Nephron (organoid): ENCODE data around the gene MYO1D.

Experiments
- H3K27ac Mint-ChIP-seq, 3 experiments: 2 replicates each; pipeline ENCODE4 v1.8.0; 2020; ENCODE audit warnings: mixed read lengths in 3 of 3, mild to moderate bottlenecking in 2 of 3, moderate library complexity in 1 of 3
- H3K27me3 Mint-ChIP-seq: 2 replicates; pipeline ENCODE4 v1.8.0; 2021; ENCODE audit warnings: low read depth, mild to moderate bottlenecking, moderate library complexity, mixed read lengths
- H3K36me3 Mint-ChIP-seq: 2 replicates; pipeline ENCODE4 v1.8.0; 2020; ENCODE audit warnings: low read depth, mixed read lengths
- H3K4me1 Mint-ChIP-seq: 2 replicates; pipeline ENCODE4 v1.8.0; 2020; ENCODE audit warnings: mixed read lengths
- H3K4me3 Mint-ChIP-seq, 3 experiments: 2 replicates each; pipeline ENCODE4 v1.8.0; 2020; ENCODE audit warnings: mild to moderate bottlenecking in 3 of 3, mixed read lengths in 3 of 3, moderate library complexity in 2 of 3
- H3K9me3 Mint-ChIP-seq: 2 replicates; pipeline ENCODE4 v1.8.0; 2020; ENCODE audit warnings: mixed read lengths
- TF ChIP-seq, protein P1 (sequence below), 3 experiments: fragments of 200-600 bp; sonication (generic); IDR thresholded peaks; one replicate each; pipeline ENCODE4 v1.5.0; 2021; ENCODE audit warnings: antibody characterized with exemption in 3 of 3; ENCODE audit not compliant: unreplicated experiment in 3 of 3

MYO1D gene

DNA sequence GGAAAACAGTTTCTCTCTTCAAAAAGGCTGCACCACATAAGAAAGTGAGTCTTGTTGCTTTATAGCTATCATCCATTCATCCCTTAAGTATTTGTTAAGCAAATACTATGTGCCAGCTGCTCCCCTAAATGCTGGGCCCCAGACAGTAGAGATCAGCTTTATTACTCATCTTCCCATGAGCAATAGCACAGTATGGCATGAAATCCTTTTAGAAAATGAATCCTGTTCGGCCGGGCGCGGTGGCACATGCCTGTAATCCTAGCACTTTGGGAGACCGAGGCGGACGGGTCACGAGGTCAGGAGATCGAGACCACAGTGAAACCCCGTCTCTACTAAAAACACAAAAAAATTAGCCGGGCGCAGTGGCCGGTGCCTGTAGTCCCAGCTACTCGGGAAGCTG lies 99.5 kb downstream of the MYO1D start:
- H3K4me3 Mint-ChIP-seq: no peak overlapping the region
- no peaks in the 10 kb centered on the region for H3K36me3 Mint-ChIP-seq
- H3K4me1 Mint-ChIP-seq: peaks cover 6% of the 10 kb centered on the region
- no peak overlapping the region for H3K27ac Mint-ChIP-seq
- TF ChIP-seq, protein P1, sequence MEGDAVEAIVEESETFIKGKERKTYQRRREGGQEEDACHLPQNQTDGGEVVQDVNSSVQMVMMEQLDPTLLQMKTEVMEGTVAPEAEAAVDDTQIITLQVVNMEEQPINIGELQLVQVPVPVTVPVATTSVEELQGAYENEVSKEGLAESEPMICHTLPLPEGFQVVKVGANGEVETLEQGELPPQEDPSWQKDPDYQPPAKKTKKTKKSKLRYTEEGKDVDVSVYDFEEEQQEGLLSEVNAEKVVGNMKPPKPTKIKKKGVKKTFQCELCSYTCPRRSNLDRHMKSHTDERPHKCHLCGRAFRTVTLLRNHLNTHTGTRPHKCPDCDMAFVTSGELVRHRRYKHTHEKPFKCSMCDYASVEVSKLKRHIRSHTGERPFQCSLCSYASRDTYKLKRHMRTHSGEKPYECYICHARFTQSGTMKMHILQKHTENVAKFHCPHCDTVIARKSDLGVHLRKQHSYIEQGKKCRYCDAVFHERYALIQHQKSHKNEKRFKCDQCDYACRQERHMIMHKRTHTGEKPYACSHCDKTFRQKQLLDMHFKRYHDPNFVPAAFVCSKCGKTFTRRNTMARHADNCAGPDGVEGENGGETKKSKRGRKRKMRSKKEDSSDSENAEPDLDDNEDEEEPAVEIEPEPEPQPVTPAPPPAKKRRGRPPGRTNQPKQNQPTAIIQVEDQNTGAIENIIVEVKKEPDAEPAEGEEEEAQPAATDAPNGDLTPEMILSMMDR (IDR thresholded peaks at IDR 0.05; ENCODE audit: unreplicated experiment in 3 of 3): no peak
- H3K27me3 Mint-ChIP-seq: peaks cover 8% of the 10 kb centered on the region
- H3K9me3 Mint-ChIP-seq: no peaks in the 10 kb centered on the region

DNA sequence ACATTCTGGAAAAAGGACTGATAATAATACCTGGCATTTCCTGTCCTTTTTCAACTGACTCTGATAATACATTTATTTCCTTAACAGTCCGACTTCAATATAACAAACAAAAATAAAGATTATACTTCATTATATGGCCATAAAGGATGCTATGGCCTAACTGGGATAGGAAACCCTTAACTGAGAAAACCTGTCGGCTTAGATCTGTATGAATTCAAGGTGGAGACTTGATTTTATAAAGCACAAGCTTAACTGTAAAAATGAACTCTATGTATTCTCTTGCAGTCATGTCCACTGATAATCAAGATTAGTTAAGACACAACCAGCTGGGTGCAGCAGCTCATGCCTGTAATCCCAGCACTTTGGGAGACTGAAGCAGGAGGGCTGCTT lies 102.2 kb downstream of the MYO1D start:
- Mint-ChIP-seq H3K27me3 (peaks cover 8% of the 10 kb centered on the region), H3K27ac (no peak overlapping the region), H3K9me3 (no peaks in the 10 kb centered on the region), H3K4me1 (peaks cover 6% of the 10 kb centered on the region), H3K36me3 (no peaks in the 10 kb centered on the region), H3K4me3 (no peak overlapping the region)
- TF ChIP-seq, protein P1 (IDR thresholded peaks at IDR 0.05; ENCODE audit: unreplicated experiment in 3 of 3): no peak

DNA sequence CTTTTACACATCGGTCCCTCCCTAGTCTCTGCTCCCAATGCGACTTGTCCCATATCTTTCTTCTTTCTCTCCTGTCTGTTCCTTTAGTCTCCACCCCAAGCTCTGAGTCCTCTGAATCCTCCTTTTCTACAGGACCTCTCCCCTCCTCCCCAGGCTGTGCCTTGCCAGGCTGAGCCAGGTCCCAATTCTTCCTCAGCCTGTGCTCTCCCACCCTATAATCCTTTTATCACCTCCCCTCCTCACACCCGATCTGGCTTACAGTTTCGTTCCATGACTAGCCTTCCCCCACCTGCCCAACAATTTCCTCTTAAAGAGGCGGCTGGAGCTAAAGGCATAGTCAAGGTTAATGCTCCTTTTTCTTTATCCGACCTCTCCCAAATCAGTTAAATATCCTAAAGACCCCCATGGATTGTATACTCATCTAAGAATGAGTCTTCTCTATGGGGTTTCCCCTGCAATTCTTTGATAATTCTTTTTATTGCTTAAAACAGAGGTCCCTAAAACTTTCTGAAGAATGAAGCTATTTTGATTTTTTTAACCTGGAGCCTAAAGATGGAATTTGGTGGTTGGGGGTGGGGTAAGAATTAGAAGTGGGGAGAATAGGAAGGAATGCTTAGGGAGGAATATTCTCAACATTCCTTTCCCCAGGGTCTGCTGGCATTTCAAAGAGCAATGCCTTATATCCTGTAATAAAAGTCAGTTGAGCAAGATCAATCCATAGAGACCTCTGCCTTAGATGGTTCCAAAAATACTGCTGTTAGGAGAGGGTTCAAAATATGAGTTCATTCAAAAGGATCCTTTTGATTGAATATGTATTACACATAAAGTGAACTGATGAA lies 102.8 kb downstream of the MYO1D start:
- no peaks in the 10 kb centered on the region for H3K9me3 Mint-ChIP-seq
- no peaks in the 10 kb centered on the region for H3K36me3 Mint-ChIP-seq
- no peak overlapping the region for H3K4me3 Mint-ChIP-seq
- peaks cover 6% of the 10 kb centered on the region for H3K4me1 Mint-ChIP-seq
- peaks cover 8% of the 10 kb centered on the region for H3K27me3 Mint-ChIP-seq
- no peak overlapping the region for H3K27ac Mint-ChIP-seq
- TF ChIP-seq, protein P1 (IDR thresholded peaks at IDR 0.05; ENCODE audit: unreplicated experiment in 3 of 3): no peak

DNA sequence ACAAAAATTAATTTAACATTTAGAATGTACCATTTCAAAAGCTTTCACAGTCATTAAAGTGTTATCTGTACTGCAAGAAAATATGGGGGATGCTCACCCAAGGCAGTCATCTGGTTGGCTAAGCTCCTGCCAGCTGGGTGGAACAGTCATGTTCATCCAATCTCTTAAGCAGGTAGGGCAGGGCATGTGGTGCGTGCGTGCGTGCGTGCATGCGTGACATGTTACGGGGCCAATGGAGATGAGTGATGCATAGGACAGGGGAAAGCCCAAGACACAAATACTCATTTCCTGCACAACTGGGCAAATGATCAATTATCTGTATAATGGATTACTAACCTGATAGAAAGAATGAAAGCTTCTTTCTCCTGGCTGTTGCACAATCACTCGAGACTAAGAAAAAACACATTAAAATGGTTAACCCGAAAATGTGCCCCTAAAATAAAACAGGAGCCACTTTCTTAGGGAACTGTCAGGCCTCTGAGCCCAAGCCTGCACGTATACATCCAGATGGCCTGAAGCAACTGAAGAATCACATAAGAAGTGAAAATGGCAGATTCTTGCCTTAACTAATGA lies 104.4 kb downstream of the MYO1D start:
- no peak overlapping the region for H3K4me3 Mint-ChIP-seq
- no peaks in the 10 kb centered on the region for H3K36me3 Mint-ChIP-seq
- H3K4me1 Mint-ChIP-seq: peaks cover 6% of the 10 kb centered on the region
- H3K9me3 Mint-ChIP-seq: no peaks in the 10 kb centered on the region
- H3K27me3 Mint-ChIP-seq: peaks cover 8% of the 10 kb centered on the region
- no peak overlapping the region for H3K27ac Mint-ChIP-seq
- TF ChIP-seq, protein P1 (IDR thresholded peaks at IDR 0.05; ENCODE audit: unreplicated experiment in 3 of 3): no peak

DNA sequence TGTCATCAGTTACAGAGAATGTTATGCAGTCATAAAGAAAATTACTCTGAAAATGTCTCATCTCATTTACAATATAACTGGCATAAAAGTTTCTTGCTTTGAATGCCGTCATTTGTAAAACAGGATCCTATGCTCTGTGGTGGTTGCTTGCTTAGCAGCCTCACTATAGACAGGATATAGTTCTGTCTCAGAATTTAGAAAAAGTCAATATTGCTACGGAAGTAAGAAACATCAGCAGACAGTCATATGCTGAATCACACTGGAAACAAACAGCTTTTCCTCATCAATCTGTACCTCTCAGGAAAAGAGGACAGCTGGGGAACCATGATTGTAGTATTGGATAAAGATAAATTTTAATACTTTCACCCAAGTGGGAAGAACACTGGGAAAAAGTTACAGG lies 105.5 kb downstream of the MYO1D start:
- H3K36me3 Mint-ChIP-seq: no peaks in the 10 kb centered on the region
- TF ChIP-seq, protein P1 (IDR thresholded peaks at IDR 0.05; ENCODE audit: unreplicated experiment in 3 of 3): no peak
- peaks cover 6% of the 10 kb centered on the region for H3K4me1 Mint-ChIP-seq
- no peak overlapping the region for H3K4me3 Mint-ChIP-seq
- H3K27ac Mint-ChIP-seq: no peak overlapping the region
- no peaks in the 10 kb centered on the region for H3K9me3 Mint-ChIP-seq
- H3K27me3 Mint-ChIP-seq: peaks cover 8% of the 10 kb centered on the region

DNA sequence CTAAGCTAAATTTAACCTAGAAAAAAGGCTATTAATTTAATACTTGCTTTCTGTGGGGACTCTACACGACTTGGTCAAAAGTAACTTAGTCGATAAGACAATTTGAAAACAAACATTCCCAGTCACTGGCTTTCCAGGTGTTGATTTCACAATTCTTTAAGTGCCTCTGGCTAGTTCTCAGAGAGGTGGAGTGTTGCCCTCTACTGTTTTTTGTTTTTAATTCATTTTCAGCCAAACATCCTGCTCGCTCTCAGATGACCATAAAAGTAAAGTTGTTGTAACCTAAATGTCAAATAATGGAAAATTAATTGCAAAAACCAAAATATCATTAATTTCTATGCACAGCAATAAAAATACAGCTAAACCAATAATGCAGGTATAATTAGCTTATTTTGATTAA lies 107.1 kb downstream of the MYO1D start:
- Mint-ChIP-seq H3K4me3 (no peak overlapping the region), H3K36me3 (no peaks in the 10 kb centered on the region), H3K4me1 (peaks cover 6% of the 10 kb centered on the region), H3K9me3 (no peaks in the 10 kb centered on the region), H3K27me3 (peaks cover 8% of the 10 kb centered on the region), H3K27ac (no peak overlapping the region)
- TF ChIP-seq, protein P1 (IDR thresholded peaks at IDR 0.05; ENCODE audit: unreplicated experiment in 3 of 3): peak in 2 of 3 experiments; percentile 16 to 25
